HG03095 (cell line): ENCODE results near the gene PPY.
"Not testable (repeated sequence)": the region's sequence is repeated elsewhere in the genome, so short reads cannot be mapped to it uniquely, and the experiment has no call there.

Experiments
- ATAC-seq: cut with Tn5 transposase; IDR thresholded peaks from one replicate; pipeline ENCODE4 v1.9.1; 2021; ENCODE audit warnings: moderate library complexity; ENCODE audit not compliant: unreplicated experiment

The PPY gene

GRCh38 chr17:43932923-43933322 lies 9.4 kb downstream of the PPY start:
- no peak for ATAC-seq

- ATAC-seq = no peak
Observed at GRCh38 chr17:43932357-43932756, 9.9 kb downstream of the PPY start.

GRCh38 chr17:43931062-43931571 lies 11.2 kb downstream of the PPY start:
- no peak for ATAC-seq

- no peak for ATAC-seq
Observed at GRCh38 chr17:43928609-43929008, 13.7 kb downstream of the PPY start.

GRCh38 chr17:43927929-43928328 lies 14.3 kb downstream of the PPY start:
- ATAC-seq = not testable (repeated sequence)

GRCh38 chr17:43927060-43927864 lies 15.0 kb downstream of the PPY start:
- ATAC-seq = no peak

- ATAC-seq = no peak
Observed at GRCh38 chr17:43924558-43924957, 17.7 kb downstream of the PPY start.

- no peak for ATAC-seq
Observed at GRCh38 chr17:43920500-43921095, 21.7 kb downstream of the PPY start.

- no peak for ATAC-seq
Observed at GRCh38 chr17:43918026-43918389, 24.3 kb downstream of the PPY start.

GRCh38 chr17:43917348-43918025 lies 24.8 kb downstream of the PPY start:
- no peak for ATAC-seq

GRCh38 chr17:43917016-43917347 lies 25.3 kb downstream of the PPY start:
- no peak for ATAC-seq

- no peak for ATAC-seq
Observed at GRCh38 chr17:43916385-43916784, 25.9 kb downstream of the PPY start.

- ATAC-seq = no peak
Observed at GRCh38 chr17:43915559-43915958, 26.7 kb downstream of the PPY start.

- ATAC-seq = no peak
Observed at GRCh38 chr17:43914451-43914850, 27.8 kb downstream of the PPY start.

GRCh38 chr17:43913584-43913983 lies 28.7 kb downstream of the PPY start:
- ATAC-seq = no peak

- ATAC-seq = no peak
Observed at GRCh38 chr17:43912635-43913304, 29.5 kb downstream of the PPY start.

GRCh38 chr17:43911904-43912303 lies 30.4 kb downstream of the PPY start:
- ATAC-seq = no peak

- no peak for ATAC-seq
Observed at GRCh38 chr17:43909537-43910231, 32.6 kb downstream of the PPY start.

GRCh38 chr17:43907998-43908721 lies 34.1 kb downstream of the PPY start:
- no peak for ATAC-seq

GRCh38 chr17:43907425-43907981 lies 34.8 kb downstream of the PPY start, which contains the start of gene MPP2:
Gene MPP2, minus strand, starts transcription at chr17:43907536. Its CDS starts 3,076 bp downstream, at chr17:43904460.
- ATAC-seq = no peak
